ENCODE measurements around the gene DNER.
"Not testable (repeated sequence)": the region's sequence is repeated elsewhere in the genome, so short reads cannot be mapped to it uniquely, and the experiment has no call there.

The DNER gene

DNA sequence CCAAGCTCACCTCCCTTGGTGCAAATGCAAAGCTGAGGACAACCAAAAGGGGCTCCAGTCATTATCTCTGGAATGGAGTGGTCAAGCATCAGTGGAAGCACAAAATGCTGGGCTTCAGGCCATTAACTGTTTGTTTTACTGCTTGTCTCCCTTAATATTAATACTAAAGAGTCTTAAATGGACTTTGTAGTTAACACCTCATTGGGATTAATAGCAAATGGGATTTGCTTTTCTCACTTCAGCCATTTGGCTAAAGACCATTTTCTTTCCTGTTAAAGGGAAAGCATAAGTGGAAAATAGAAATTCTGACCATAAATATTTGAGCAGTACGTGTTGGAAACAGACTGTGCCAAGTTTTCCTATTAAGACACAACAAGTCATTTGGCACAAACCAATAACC, 154.4 kb downstream of the DNER start:
- DNase-seq, result no peak

- no peak for DNase-seq
Measured at GRCh38 chr2:229553091-229553490, 161.3 kb downstream of the DNER start.

- DNase-seq, result no peak
Measured at GRCh38 chr2:229543176-229543873, 171.0 kb downstream of the DNER start.

- no peak for DNase-seq
Measured at GRCh38 chr2:229539628-229540027, 174.7 kb downstream of the DNER start.

GRCh38 chr2:229531594-229531993, 182.8 kb downstream of the DNER start:
- DNase-seq, result no peak

DNA sequence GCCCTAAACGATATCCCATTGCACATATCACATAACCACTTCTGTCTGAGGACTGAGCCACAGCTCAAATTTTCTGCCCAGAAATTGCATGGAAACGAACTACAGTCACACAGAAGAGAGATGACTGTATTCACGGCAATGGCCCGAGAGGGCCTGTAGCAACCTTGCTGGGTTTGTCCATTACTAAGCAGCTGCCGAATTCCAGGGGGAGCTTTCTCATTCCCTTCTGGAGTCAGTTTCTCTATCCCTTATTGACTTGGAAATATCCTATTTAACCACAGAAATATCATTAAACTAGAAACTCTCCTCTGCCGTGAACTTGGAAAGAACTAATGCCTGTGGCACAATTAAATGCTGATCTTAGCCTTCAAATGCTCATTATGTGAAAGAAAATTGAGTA, 183.9 kb downstream of the DNER start:
- DNase-seq, result no peak

DNA sequence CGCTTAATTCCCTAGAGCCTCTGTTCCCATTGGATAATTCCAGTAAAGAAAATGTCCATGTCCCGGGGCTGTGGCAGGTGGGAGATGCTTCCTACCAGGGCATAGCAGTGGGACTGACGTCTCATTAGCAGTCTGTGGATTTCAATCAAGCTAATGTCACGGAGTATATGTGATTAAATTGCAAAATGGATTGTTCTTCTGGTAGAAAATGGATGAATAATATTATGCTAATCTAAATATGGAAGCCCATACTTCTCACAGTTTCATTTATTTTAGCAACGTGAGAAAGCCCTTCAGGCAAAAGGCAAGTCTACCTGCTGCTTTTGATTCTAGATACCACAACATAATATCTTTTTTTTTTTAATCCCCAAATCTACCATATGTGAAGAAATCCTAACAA, 185.5 kb downstream of the DNER start:
- no peak for DNase-seq

DNA sequence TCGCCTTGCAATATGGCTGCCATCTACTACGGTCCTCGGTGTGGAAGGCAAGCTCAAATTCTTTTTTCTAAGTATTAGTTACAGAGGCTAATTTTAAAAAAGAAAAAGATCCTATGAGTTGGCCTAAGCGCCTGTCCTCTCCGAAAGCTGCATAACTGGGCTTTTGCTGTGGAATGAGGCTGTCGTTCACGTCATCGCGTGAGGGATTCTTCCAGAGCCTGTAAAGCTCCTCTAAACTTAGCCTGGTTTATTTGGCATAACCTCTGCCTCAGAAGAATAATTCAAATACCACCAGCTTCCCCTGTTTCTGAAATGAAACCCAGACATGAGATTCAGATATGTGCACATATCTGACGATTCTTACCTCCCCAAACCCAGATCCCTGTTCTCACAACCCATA, 187.4 kb downstream of the DNER start:
- no peak for DNase-seq

DNA sequence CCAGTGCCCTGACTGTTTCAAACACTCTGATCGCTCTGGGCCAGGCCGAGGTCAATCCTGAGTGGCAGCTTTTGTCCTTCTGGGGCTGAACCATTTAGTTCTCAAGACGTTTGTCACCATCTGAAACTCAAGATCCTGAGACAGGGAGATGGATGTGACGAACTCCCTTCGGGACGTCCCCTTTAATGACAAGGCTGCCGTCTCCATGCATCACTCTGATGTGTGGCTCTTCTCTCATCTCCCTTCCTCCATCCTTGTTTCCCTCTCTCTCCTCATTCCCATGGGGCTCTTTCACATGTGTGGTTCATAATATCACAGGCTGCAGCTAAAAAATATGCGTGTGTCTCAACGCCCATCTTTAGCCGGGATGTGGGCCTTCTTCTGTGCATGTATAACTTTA, 189.6 kb downstream of the DNER start:
- no peak for DNase-seq

DNA sequence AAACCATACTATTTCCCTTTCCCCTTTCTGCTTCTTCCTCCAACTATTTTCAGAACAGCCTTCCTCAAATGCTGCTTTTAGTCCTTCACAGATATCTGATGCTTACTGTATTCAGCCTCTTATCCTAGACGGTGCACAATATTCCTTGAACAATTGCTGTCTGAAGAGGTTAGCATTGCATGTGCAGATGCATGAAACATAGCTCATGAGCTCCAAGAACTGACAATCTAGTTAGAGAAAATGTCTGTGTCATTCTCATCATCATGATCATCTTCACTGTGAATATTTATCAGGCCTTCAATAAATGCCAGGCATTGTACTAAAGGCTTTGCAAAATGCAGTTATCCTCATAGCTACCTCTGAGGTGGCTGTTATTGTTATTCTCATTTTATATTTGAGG, 190.7 kb downstream of the DNER start:
- DNase-seq, result no peak

DNA sequence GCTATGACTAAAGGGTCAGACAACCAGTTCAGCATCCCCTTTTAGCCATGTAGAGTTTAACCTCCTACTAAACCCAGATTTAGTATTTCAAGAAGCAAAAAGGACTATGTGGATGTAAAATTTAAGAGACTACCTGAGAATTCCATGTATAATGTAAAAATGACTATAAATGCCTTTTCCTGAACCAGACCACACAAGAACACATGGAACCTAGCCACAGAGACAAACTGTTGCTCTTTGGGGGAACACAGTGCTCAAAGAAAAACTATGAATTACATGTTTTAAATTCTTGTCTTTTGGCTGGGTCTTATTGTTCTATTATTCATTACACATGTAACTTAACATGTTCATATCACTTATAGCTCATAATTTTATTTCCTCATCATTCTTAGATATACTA, 192.8 kb downstream of the DNER start:
- DNase-seq, result no peak

DNA sequence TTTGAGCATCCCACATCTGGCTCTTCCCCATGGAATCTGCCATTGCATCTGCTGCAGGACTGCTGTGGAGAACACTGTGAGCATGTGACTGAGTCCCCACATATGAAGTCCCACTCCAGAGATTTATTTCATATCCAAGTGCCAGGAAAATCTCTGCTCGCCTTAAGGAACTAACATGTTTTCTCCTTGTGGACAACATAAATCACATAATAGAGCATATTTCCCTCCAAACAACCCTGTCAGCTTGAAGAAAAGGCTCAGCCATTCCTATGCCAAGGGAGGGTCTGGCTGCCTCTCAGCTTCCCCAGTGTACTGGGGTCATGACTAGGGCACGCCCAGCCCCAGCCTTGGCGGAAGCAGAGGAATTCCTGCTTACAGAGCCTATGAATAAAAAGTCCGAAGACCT, 193.7 kb downstream of the DNER start:
- DNase-seq, result no peak

GRCh38 chr2:229519655-229520430, 194.5 kb downstream of the DNER start:
- DNase-seq, result no peak

DNA sequence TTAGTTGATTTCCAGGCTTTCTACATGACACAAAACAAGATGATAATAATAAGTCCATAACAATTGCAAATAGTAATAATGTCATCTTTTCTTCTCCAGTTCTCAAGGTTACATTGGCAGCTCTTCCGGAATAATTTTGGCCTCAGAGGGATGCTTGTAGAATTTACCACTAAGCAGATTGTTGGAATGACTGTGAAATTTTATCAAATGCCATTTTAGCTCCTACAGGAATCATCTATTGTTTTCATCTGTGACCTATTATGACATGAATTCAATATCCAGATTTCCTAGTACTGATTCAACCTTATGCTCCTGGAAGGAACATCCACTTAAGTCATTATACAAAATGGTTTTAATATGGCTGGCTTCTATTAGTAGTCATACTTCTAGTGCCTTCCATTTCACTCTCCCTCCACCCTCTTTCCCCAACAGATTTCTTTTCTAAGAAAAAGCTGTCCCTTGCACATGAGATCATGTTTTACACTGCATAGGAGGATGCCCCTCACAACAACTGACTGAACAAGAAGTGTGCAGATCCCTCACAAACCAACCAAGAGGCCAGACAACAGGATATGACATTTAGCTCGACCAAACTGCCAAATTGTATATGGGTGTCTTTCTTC, 200.0 kb downstream of the DNER start:
- no peak for DNase-seq

- no peak for DNase-seq
Measured at GRCh38 chr2:229511524-229511923, 202.8 kb downstream of the DNER start.

GRCh38 chr2:229506699-229507098, 207.7 kb downstream of the DNER start:
- DNase-seq, result not testable (repeated sequence)

DNA sequence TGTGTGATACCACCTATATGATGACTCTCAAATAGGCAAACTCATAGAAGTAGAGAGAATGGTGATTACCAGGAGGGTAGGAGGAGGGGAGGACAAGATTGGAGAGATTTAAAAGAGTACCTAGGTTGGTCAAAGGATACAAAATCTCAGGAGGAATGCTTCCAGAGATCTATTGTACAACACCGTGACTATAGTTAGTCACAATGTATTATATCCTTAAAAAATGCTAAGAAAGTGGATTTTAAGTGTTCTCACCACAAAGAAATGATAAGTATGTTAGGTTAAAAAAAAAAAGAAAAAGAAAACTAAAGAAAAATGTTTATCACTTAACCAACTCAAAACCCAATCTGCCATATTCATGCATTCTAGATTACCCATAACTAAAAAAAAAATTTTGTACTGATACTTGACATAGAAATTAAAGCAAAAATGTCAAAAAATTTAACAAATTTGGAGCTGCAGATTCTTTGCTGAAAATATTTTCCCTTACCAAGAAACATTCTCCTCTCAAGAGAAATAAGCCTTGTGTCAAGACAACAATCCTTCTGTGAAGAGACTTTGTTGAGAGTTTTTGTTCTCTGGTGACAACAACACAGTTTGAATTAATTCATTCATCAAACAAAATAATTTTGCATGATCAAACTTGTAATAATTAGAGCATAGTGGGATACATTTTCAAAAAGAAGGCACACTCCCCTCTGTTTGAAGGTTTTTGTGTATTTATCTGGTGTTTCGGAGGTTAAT, 213.1 kb downstream of the DNER start:
- no peak for DNase-seq

DNA sequence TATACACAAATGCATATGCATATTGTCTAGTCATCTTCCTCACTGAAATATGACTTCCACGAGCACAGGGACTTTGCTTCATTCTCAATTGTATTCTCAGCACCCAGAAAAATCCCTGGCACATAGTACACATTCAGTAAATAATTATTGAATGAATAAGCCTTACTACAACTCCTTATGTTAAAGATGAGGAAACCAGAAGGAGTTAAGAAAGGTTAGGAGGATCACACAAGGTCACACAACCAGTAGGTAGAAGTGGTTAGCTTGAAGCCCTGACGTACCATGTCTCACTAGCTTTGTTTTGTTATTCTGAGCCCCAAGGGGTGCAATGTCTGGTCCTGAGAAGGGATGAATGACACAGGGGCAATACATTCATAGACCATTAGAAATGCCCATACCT, 222.3 kb downstream of the DNER start:
- no peak for DNase-seq

- DNase-seq, result no peak
Measured at GRCh38 chr2:229490167-229490566, 224.2 kb downstream of the DNER start.

DNA sequence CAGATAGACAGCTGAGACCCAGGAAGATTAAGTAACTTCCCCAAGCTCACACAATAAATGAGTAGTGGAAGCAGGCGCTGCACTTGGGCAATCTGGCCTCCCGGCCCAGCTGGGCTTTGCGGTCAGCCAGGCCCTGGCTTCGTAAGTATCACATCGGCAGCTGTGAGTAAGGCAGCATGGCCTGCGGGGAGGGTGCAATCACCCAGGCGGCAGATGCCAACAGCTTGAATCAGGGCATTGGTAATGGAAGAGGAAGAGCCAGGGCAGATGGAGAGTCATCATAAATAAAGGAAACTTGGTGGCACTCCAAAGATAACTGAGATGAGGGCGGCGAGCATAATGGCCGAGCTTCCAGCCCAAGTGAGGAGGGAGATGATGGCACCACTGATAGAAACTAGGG, 225.3 kb downstream of the DNER start:
- DNase-seq, result no peak

- DNase-seq, result no peak
Measured at GRCh38 chr2:229488232-229488631, 226.1 kb downstream of the DNER start.

DNA sequence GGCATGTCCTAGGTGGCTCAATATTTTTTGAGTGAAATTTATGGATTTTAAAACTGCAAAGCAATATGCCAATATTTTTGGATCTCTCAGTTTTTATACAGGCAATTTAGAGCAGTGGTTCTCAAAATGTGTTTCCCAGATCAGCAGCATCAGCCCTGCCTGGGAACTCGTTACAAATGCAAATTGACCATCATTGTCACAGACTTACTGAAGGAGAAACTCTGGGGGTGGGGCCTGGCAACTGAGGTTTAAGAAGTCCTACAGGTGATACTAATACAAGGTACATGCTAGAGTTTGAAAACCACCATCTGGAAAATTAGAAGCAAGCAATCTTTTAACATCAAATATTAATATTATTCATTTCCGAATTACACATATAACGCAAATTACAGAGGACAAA, 227.7 kb downstream of the DNER start:
- DNase-seq, result no peak

- no peak for DNase-seq
Measured at GRCh38 chr2:229485857-229486256, 228.5 kb downstream of the DNER start.

All from CD4-positive, alpha-beta T cell treated with Interleukin-4 for 4 hours (primary cell).